ENCODE data around the gene SLC25A52. TPM values are rescaled to one million over a fixed set of nuclear protein-coding genes. Genes with fewer than 3 reads are reported as not detected.
A peak's percentile ranks its signal among the peaks of the same experiment; 100 is the strongest.
"Not testable (repeated sequence)": the region's sequence is repeated elsewhere in the genome, so short reads cannot be mapped to it uniquely, and the experiment has no call there.

The SLC25A52 gene
- total RNA-seq, 4 donors from 2014 or later, result not detected

DNA sequence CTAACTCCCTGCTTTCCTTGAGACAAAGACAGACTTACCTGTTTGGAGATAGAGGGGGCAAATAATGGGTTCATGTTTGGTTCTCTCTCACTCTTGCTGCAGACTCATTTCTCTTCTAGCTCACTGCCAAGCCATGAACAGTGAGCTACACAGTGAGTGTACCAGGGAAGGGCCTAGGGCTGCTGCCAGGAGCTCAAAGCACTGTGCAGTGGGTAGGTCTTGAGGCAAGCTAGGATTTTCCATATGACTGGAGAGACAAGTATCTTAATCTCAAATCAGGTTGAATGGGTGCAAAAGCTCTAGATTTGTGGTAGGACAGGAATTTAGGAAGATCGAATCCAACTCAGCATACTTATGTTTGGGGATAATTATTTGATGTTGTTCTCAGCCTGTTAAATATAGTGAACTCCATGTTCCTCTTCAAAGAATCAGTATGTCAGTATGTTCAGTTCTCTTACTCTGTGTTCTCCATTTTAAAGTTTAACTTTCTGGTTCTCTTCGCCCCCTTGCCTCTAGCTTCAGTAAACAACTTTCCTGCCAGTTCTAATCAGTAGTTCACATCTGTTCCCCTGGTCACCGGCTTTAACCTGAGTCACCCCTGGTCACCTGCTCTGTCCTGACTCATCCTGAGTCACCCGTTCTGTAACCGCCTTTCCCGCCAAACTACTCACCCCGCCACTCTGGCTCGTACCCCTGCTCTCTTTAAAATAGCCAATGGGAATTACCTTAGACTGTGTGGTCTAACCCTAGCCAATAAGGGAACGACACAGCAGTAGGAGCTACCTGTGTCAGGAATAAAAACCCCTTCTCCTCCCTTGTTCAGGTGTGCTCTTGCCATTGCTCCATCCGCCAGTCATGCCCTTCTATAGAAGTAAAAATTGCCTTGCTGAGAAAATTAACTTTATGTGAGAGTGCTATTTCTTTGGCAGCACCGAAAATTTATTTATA, 21.9 kb downstream of the SLC25A52 start:
- TF ChIP-seq POLR2AphosphoS5 (IDR thresholded peaks at IDR 0.05) (no peak), EP300 (IDR thresholded peaks at IDR 0.05) (no peak), POLR2A (IDR thresholded peaks at IDR 0.05) (no peak)
- TF ChIP-seq, protein P1, sequence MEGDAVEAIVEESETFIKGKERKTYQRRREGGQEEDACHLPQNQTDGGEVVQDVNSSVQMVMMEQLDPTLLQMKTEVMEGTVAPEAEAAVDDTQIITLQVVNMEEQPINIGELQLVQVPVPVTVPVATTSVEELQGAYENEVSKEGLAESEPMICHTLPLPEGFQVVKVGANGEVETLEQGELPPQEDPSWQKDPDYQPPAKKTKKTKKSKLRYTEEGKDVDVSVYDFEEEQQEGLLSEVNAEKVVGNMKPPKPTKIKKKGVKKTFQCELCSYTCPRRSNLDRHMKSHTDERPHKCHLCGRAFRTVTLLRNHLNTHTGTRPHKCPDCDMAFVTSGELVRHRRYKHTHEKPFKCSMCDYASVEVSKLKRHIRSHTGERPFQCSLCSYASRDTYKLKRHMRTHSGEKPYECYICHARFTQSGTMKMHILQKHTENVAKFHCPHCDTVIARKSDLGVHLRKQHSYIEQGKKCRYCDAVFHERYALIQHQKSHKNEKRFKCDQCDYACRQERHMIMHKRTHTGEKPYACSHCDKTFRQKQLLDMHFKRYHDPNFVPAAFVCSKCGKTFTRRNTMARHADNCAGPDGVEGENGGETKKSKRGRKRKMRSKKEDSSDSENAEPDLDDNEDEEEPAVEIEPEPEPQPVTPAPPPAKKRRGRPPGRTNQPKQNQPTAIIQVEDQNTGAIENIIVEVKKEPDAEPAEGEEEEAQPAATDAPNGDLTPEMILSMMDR (IDR thresholded peaks at IDR 0.05), result no peak
- DNase-seq (ENCODE audit: low spot score in 2 of 2), result no peak
- Histone ChIP-seq H3K27me3 (no peaks in the 10 kb centered on the region), H3K27ac (no peak overlapping the region), H3K4me3 (no peak overlapping the region), H3K4me1 (peaks cover 3% of the 10 kb centered on the region), H3K9me3 (no peaks in the 10 kb centered on the region), H3K36me3 (no peaks in the 10 kb centered on the region)
- 87% methylated on average over 11 of the region's 11 CpGs for WGBS

DNA sequence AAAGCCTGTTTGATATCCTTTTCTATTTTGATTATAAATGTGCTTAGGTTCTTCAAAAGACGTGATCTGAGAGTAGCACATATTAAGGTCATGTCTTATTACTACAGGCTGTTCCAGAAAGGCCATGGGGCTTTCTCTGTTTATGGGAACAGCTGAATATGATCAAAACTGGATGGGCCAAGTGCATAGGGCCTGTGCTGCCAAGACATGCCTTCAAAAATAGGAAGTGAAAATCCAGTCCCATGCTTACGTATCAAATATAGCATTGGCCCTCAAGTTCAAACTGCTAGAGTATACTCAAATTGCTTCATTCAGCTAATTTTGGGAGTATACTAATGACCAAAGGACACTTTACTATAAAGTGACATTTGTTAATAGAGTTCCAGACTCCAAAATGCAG, 24.1 kb downstream of the SLC25A52 start:
- Histone ChIP-seq H3K4me3 (no peak overlapping the region), H3K27ac (no peak overlapping the region), H3K36me3 (no peaks in the 10 kb centered on the region), H3K4me1 (peaks cover 3% of the 10 kb centered on the region), H3K27me3 (no peaks in the 10 kb centered on the region), H3K9me3 (no peaks in the 10 kb centered on the region)
- WGBS, result 45% methylated on average over 2 of the region's 2 CpGs
- TF ChIP-seq, protein P1 (IDR thresholded peaks at IDR 0.05), result no peak
- no peak for TF ChIP-seq EP300 (IDR thresholded peaks at IDR 0.05)
- no peak for TF ChIP-seq POLR2AphosphoS5 (IDR thresholded peaks at IDR 0.05)
- TF ChIP-seq POLR2A (IDR thresholded peaks at IDR 0.05), result no peak
- DNase-seq (ENCODE audit: low spot score in 2 of 2), result no peak

DNA sequence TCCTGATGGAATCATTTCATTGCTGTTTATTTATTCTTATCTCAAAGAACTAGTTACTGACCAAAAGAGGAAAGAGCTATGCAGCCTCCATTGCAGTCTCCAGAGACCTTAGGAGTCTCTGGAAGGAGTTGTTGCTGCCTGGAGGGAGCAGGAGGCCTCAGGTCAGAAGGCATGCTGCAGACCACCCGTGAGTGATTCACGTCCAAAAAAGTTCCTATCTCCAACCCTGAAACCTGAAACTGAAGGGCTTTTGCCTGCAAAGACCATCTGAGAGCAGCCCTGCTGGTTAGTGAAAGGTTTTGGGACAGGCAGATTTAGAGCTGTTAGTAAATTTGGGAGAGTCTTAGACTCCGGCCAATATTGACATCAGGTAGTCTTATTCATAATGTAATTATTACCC, 29.1 kb downstream of the SLC25A52 start:
- TF ChIP-seq EP300 (IDR thresholded peaks at IDR 0.05) (no peak), POLR2A (IDR thresholded peaks at IDR 0.05) (no peak), POLR2AphosphoS5 (IDR thresholded peaks at IDR 0.05) (no peak)
- TF ChIP-seq, protein P1 (IDR thresholded peaks at IDR 0.05), result no peak
- H3K27me3 ChIP-seq, result no peaks in the 10 kb centered on the region
- no peak overlapping the region for H3K4me3 ChIP-seq
- peaks cover under 1% of the 10 kb centered on the region for H3K4me1 ChIP-seq
- no peaks in the 10 kb centered on the region for H3K36me3 ChIP-seq
- 62% methylated on average over 3 of the region's 3 CpGs for WGBS
- DNase-seq (ENCODE audit: low spot score in 2 of 2), result no peak
- no peaks in the 10 kb centered on the region for H3K9me3 ChIP-seq
- no peak overlapping the region for H3K27ac ChIP-seq

DNA sequence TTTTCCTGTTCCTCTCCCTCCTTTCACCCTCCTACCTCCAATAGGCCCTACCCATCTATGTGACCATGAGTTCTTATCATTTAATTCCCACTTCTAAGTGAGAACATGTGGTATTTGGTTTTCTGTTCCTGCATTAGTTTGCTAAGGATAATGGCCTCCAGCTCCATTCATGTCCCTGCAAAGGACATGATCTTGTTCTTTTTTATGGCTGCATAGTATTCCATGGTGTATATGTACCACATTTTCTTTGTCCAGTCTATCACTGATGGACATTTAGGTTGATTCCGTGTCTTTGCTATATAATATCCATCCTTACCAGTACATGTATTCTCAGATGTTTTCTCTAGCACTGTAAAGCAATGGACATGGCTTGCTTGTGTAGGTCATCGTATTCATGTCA, 31.5 kb downstream of the SLC25A52 start:
- not testable (repeated sequence) for H3K36me3 ChIP-seq; H3K4me3 ChIP-seq; H3K9me3 ChIP-seq; H3K27ac ChIP-seq; H3K4me1 ChIP-seq; H3K27me3 ChIP-seq; DNase-seq (ENCODE audit: low spot score in 2 of 2)
- 98% methylated on average over 2 of the region's 2 CpGs for WGBS

DNA sequence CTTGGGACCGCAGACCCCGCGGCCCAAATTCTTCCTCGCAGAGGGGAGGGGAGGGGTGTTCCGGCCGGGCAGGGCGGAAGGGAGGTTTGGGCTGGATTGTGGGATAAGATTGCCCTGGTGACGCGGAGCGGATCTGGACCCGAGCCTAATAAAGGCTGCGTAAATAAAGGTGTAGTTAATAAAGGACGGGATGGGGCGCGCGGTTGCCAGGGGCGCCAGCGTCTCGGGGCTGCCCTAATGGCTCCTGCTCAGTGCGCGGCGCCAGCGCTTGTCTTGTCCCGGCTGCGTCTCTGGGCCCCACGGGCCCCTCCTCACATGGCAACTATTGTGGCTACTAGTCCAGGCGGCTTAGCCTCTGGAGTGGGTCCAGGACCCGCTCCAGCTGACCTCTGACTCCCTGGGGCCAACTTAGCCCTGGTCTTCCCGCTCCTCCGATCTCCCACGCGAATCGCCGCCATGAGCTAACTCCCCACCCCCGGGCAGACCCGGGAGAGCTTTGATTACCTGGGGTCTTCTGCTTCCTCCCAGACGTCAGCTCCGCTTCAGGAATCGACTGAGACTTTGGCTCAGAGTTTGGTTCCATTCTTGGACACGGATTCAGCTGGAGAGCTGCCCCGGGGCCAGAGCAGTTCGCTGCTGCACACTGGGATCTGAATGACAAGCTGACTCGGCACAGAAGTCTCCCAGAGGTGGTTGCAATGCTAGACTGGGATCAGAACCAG, 36.5 kb downstream of the SLC25A52 start:
- Histone ChIP-seq H3K9me3 (no peaks in the 10 kb centered on the region), H3K4me3 (peak overlapping the region; percentile 68), H3K27me3 (no peaks in the 10 kb centered on the region), H3K36me3 (no peaks in the 10 kb centered on the region), H3K27ac (peak overlapping the region; percentile 61), H3K4me1 (peaks cover 17% of the 10 kb centered on the region)
- DNase-seq (ENCODE audit: low spot score in 2 of 2), result peak in 1 of 2 donors; percentile 79
- TF ChIP-seq POLR2A (IDR thresholded peaks at IDR 0.05), result no peak
- no peak for TF ChIP-seq EP300 (IDR thresholded peaks at IDR 0.05)
- TF ChIP-seq, protein P1 (IDR thresholded peaks at IDR 0.05), result no peak
- TF ChIP-seq POLR2AphosphoS5 (IDR thresholded peaks at IDR 0.05), result no peak
- 13% methylated on average over 27 of the region's 43 CpGs for WGBS

All from suprapubic skin (tissue), 4 donors.